ENCODE measurements around the gene TEX51.

TEX51 gene

DNA sequence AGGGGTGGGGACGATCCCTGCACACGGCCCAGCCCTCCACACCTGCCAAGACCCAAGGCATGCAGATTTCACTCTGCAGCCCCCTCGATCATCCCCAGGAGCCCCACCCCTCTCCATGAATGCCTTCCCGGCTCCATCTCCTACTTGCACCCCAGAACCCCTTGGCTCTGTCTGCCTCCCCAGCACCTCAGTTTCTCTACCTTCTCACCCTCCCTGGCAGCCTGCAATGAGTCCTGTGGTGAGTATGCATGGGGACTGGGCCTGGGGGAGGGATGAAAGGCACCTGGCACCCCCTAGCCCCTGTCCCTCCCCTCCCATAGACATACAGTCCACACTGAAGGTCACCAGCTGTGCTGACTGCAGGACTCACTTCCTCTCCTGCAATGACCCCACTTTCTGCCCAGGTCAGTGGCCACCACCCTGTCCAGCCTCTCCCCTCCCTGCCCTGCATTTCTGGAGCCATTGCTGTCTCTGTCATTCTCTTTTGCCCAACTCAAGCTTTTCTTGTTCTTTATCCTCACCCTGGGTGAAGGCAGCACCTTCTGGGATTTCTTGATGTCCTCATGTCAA, 1.0 kb downstream of the TEX51 start:
- Histone ChIP-seq H3K4me3 (ENCODE audit: insufficient read length, low read depth) (no peak overlapping the region), H3K9ac (ENCODE audit: insufficient read length, low read depth) (no peak overlapping the region), H3K27me3 (ENCODE audit: insufficient read depth, insufficient read length) (no peaks in the 10 kb centered on the region), H3K9me3 (ENCODE audit: insufficient read depth, low read length) (peaks cover 16% of the 10 kb centered on the region), H3K4me1 (ENCODE audit: insufficient read depth, insufficient read length) (no peaks in the 10 kb centered on the region), H3K36me3 (ENCODE audit: insufficient read depth, insufficient read length, low read length) (no peaks in the 10 kb centered on the region)
- TF ChIP-seq YY1 (IDR thresholded peaks at IDR 0.05; ENCODE audit: insufficient read depth, insufficient read length) (no peak), ZNF274 (IDR thresholded peaks at IDR 0.05; ENCODE audit: low read depth, low read length) (no peak), SUZ12 (IDR thresholded peaks at IDR 0.05; ENCODE audit: extremely low read depth, insufficient read depth, insufficient read length) (no peak)
- DNase-seq (ENCODE audit: low read depth, low spot score) = no peak

DNA sequence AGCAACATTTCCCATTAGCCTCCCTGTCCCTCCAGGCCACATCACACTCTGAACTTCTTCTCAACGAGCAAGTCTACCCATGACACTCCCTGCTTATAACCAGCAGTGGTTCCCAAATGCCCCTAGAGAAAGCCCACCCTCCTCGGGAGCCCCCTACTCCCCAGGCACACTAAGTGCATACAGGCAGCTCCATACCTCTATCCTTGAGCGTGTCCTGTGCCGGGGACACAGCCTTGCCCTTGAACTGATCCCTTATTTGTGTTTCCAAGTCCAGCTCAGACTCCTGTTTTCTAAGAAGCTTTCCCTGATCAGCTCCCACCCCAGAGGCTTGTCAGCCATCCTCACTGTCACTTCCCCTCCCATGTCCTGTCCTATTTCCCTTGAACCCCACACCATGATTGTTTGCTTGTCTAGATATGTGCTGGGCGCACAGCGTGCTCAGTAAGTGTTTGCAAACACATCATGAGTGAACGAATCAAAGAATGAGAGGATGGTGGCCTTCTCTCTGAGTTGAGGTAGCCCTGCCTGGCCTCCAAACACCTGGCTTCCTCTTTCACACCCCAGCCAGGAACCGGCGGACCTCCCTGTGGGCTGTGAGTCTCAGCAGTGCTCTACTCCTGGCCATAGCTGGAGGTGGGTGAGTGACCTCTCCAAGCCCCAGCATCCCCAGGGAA, 2.1 kb downstream of the TEX51 start:
- no peak for TF ChIP-seq YY1 (IDR thresholded peaks at IDR 0.05; ENCODE audit: insufficient read depth, insufficient read length)
- TF ChIP-seq SUZ12 (IDR thresholded peaks at IDR 0.05; ENCODE audit: extremely low read depth, insufficient read depth, insufficient read length) = no peak
- TF ChIP-seq ZNF274 (IDR thresholded peaks at IDR 0.05; ENCODE audit: low read depth, low read length) = no peak
- no peak overlapping the region for H3K9ac ChIP-seq (ENCODE audit: insufficient read length, low read depth)
- H3K4me3 ChIP-seq (ENCODE audit: insufficient read length, low read depth) = no peak overlapping the region
- no peaks in the 10 kb centered on the region for H3K27me3 ChIP-seq (ENCODE audit: insufficient read depth, insufficient read length)
- no peaks in the 10 kb centered on the region for H3K4me1 ChIP-seq (ENCODE audit: insufficient read depth, insufficient read length)
- no peaks in the 10 kb centered on the region for H3K36me3 ChIP-seq (ENCODE audit: insufficient read depth, insufficient read length, low read length)
- H3K9me3 ChIP-seq (ENCODE audit: insufficient read depth, low read length) = peaks cover 21% of the 10 kb centered on the region
- DNase-seq (ENCODE audit: low read depth, low spot score) = no peak

DNA sequence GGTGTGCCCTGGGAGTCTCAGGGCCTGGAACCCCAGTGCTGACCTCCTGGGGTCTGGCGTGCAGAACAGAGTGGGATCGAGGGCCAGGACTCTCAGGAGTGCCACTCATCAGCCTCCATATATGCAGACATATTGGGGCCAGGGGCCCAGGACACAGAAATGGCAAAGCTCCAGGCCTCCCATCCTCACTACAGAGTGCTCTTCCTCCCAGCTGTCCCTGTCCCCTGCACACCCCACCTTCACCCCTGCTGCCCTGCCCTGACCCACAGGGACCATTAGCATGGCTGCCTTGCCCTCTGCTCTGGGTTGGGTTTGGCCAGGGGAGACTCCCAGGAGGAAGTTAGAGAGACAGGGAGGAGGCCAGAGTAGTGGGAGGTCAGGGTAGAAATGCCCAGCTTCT, 2.8 kb downstream of the TEX51 start:
- Histone ChIP-seq H3K9ac (ENCODE audit: insufficient read length, low read depth) (no peak overlapping the region), H3K9me3 (ENCODE audit: insufficient read depth, low read length) (peaks cover 21% of the 10 kb centered on the region), H3K27me3 (ENCODE audit: insufficient read depth, insufficient read length) (no peaks in the 10 kb centered on the region), H3K4me3 (ENCODE audit: insufficient read length, low read depth) (no peak overlapping the region), H3K4me1 (ENCODE audit: insufficient read depth, insufficient read length) (no peaks in the 10 kb centered on the region), H3K36me3 (ENCODE audit: insufficient read depth, insufficient read length, low read length) (no peaks in the 10 kb centered on the region)
- DNase-seq (ENCODE audit: low read depth, low spot score) = no peak
- TF ChIP-seq ZNF274 (IDR thresholded peaks at IDR 0.05; ENCODE audit: low read depth, low read length) (no peak), YY1 (IDR thresholded peaks at IDR 0.05; ENCODE audit: insufficient read depth, insufficient read length) (no peak), SUZ12 (IDR thresholded peaks at IDR 0.05; ENCODE audit: extremely low read depth, insufficient read depth, insufficient read length) (no peak)

DNA sequence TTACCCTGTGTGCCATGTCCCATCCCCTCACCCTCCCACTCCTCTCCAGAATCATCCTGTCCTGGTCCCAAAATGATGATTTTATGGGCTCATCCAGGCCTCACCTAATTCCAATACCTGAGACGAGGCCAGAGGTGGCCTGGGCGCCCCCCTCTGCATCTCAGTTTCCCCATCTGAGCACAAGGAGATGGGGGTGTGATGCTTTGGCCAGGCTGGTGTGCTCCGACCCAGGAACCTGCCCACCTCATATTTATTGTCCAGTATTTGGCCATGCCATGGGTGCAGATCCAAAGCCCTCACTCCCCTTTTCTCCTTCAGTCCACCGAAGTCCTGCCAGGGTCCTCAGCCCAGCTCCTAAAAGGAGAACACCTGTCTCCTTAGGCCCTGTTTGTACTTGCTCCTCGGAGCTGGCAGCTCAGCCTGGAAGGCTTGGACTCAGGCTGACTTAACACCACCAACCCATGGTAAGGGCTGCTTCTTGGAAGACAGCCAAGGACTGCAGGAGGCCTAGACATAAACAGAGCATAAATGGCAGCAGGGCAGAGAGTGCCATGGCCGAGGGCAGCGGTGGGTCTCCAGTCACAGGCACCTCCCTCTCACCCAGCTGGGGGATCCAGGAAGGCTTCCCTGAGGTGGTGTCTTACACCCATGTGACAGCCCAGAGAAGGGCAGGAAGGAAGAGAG, 3.6 kb downstream of the TEX51 start:
- no peak for TF ChIP-seq YY1 (IDR thresholded peaks at IDR 0.05; ENCODE audit: insufficient read depth, insufficient read length)
- no peak for TF ChIP-seq SUZ12 (IDR thresholded peaks at IDR 0.05; ENCODE audit: extremely low read depth, insufficient read depth, insufficient read length)
- no peak for TF ChIP-seq ZNF274 (IDR thresholded peaks at IDR 0.05; ENCODE audit: low read depth, low read length)
- H3K36me3 ChIP-seq (ENCODE audit: insufficient read depth, insufficient read length, low read length) = no peaks in the 10 kb centered on the region
- peaks cover 21% of the 10 kb centered on the region for H3K9me3 ChIP-seq (ENCODE audit: insufficient read depth, low read length)
- H3K4me3 ChIP-seq (ENCODE audit: insufficient read length, low read depth) = no peak overlapping the region
- H3K9ac ChIP-seq (ENCODE audit: insufficient read length, low read depth) = no peak overlapping the region
- no peaks in the 10 kb centered on the region for H3K4me1 ChIP-seq (ENCODE audit: insufficient read depth, insufficient read length)
- DNase-seq (ENCODE audit: low read depth, low spot score) = no peak
- no peaks in the 10 kb centered on the region for H3K27me3 ChIP-seq (ENCODE audit: insufficient read depth, insufficient read length)

DNA sequence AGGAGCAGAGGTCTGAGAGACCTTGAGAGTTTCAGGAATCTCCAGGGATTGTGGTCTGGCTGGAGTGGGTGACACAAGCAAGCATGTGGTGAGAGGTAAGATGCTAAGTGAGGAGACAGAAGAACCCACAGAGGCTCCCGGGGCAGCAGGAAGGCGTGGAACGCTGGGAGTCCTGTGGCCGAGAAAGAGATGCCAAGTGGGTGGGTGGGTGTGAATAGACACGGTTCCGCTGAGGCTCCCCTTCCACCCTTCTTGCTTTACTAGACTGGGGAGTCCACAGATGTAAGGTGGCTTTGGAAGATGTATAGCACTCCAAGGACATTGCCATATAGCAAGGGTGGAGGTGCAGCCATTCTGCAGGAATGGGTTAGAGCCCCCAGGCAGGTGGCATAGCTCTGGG, 4.2 kb downstream of the TEX51 start:
- Histone ChIP-seq H3K9me3 (ENCODE audit: insufficient read depth, low read length) (peaks cover 18% of the 10 kb centered on the region), H3K36me3 (ENCODE audit: insufficient read depth, insufficient read length, low read length) (no peaks in the 10 kb centered on the region), H3K9ac (ENCODE audit: insufficient read length, low read depth) (no peak overlapping the region), H3K4me3 (ENCODE audit: insufficient read length, low read depth) (no peak overlapping the region), H3K4me1 (ENCODE audit: insufficient read depth, insufficient read length) (no peaks in the 10 kb centered on the region), H3K27me3 (ENCODE audit: insufficient read depth, insufficient read length) (no peaks in the 10 kb centered on the region)
- TF ChIP-seq ZNF274 (IDR thresholded peaks at IDR 0.05; ENCODE audit: low read depth, low read length) (no peak), YY1 (IDR thresholded peaks at IDR 0.05; ENCODE audit: insufficient read depth, insufficient read length) (no peak), SUZ12 (IDR thresholded peaks at IDR 0.05; ENCODE audit: extremely low read depth, insufficient read depth, insufficient read length) (no peak)
- no peak for DNase-seq (ENCODE audit: low read depth, low spot score)

DNA sequence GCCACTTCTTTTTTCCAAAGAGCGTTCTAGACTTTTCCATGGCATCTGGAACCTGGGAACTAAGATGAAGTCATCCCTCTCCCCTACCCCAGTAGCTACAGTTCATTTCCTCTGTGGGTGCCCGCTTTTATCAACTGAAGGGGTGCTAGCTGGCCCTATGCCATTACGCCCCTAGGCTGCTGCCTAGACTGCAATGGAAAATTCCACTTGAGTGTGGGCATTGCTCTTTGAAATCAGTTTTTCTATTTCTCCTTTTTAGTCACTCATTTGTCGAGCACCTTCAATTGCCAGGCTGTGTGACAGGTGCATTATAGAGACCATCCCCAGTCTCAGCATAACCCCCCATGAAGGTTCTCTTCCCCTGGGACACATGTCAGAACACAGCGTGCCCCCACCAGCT, 7.3 kb downstream of the TEX51 start:
- Histone ChIP-seq H3K4me1 (ENCODE audit: insufficient read depth, insufficient read length) (no peaks in the 10 kb centered on the region), H3K9me3 (ENCODE audit: insufficient read depth, low read length) (peaks cover 16% of the 10 kb centered on the region), H3K27me3 (ENCODE audit: insufficient read depth, insufficient read length) (no peaks in the 10 kb centered on the region), H3K9ac (ENCODE audit: insufficient read length, low read depth) (no peak overlapping the region), H3K4me3 (ENCODE audit: insufficient read length, low read depth) (no peak overlapping the region), H3K36me3 (ENCODE audit: insufficient read depth, insufficient read length, low read length) (no peaks in the 10 kb centered on the region)
- TF ChIP-seq YY1 (IDR thresholded peaks at IDR 0.05; ENCODE audit: insufficient read depth, insufficient read length) (no peak), ZNF274 (IDR thresholded peaks at IDR 0.05; ENCODE audit: low read depth, low read length) (no peak), SUZ12 (IDR thresholded peaks at IDR 0.05; ENCODE audit: extremely low read depth, insufficient read depth, insufficient read length) (no peak)
- DNase-seq (ENCODE audit: low read depth, low spot score) = no peak

DNA sequence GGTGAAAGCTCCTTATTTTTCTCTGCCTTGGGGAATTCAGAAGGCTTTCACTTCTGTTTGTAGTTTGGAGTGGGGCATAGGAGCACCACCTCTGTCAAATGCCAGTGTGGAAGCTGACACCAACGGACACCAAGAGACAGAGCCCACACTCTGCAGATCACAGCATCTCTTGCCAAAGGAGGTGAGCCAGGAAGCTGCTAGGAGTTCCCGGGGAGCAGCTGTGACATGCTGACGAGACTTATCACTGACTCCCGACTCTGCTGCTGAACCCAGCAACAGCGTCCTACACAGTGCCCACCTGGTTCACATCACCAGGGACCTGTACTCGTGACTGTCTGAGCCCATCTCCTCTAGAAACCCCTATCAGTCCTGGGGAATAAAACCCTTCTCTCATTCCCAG, 8.1 kb downstream of the TEX51 start:
- H3K36me3 ChIP-seq (ENCODE audit: insufficient read depth, insufficient read length, low read length) = no peaks in the 10 kb centered on the region
- no peak overlapping the region for H3K9ac ChIP-seq (ENCODE audit: insufficient read length, low read depth)
- peaks cover 16% of the 10 kb centered on the region for H3K9me3 ChIP-seq (ENCODE audit: insufficient read depth, low read length)
- no peak for DNase-seq (ENCODE audit: low read depth, low spot score)
- no peak overlapping the region for H3K4me3 ChIP-seq (ENCODE audit: insufficient read length, low read depth)
- H3K4me1 ChIP-seq (ENCODE audit: insufficient read depth, insufficient read length) = no peaks in the 10 kb centered on the region
- TF ChIP-seq ZNF274 (IDR thresholded peaks at IDR 0.05; ENCODE audit: low read depth, low read length) = no peak
- no peak for TF ChIP-seq SUZ12 (IDR thresholded peaks at IDR 0.05; ENCODE audit: extremely low read depth, insufficient read depth, insufficient read length)
- TF ChIP-seq YY1 (IDR thresholded peaks at IDR 0.05; ENCODE audit: insufficient read depth, insufficient read length) = no peak
- no peaks in the 10 kb centered on the region for H3K27me3 ChIP-seq (ENCODE audit: insufficient read depth, insufficient read length)

All from NT2/D1 (cell line).